GM12878 (cell line): ENCODE measurements around the gene TNRC6B. TPM values are rescaled to one million over a fixed set of nuclear protein-coding genes. Genes with fewer than 3 reads are reported as not detected.

Experiments
- ATAC-seq: fragments of 200-7000 bp; cut with Tn5 transposase; 3 replicates; pipeline ENCODE4 v1.9.1; 2020; ENCODE audit warnings: mild to moderate bottlenecking, moderate library complexity
- BruUV-seq: library from RNA; stranded (reverse); fragments of 400-500 nt; replicated peaks from 2 replicates; lab custom pipeline; 2021; lab: Mats Ljungman, UMichigan
- CTCF ChIA-PET: fragments of 300-600 bp; sonication (Branson Sonifier 250); formaldehyde crosslinking; extraction: SDS; loops from one replicate; lab custom pipeline; 2021; ENCODE audit warnings: inconsistent platforms; lab: Yijun Ruan, JAX
- POLR2A ChIA-PET: fragments of 350-600 bp; formaldehyde crosslinking; extraction: SDS; loops from one replicate; lab custom pipeline; 2021; ENCODE audit warnings: inconsistent platforms; lab: Charles Lee
- RAD21 ChIA-PET: fragments of 300-600 bp; sonication (Branson Sonifier 250); formaldehyde crosslinking; loops from one replicate; lab custom pipeline; 2023; ENCODE audit warnings: antibody characterized with exemption; ENCODE audit not compliant: unreplicated experiment; lab: Charles Lee
- SMC1A ChIA-PET: fragments of 300-600 bp; sonication (Branson Sonifier 250); formaldehyde crosslinking; loops from one replicate; lab custom pipeline; 2023; ENCODE audit not compliant: unreplicated experiment, uncharacterized antibody; lab: Charles Lee
- DNase-seq: peaks from one replicate; pipeline ENCODE4 v3.0.0-alpha.2; 2011; ENCODE audit warnings: low read depth, low spot score
- FAIRE-seq: peaks from 3 replicates; lab custom pipeline; 2011; peaks lifted over from hg19 to GRCh38; lab: Jason Lieb, UNC
- H2AFZ ChIP-seq: 2 replicates; pipeline ENCODE4 v1.6.0; 2011; ENCODE audit warnings: low read depth, low read length, control low read depth; ENCODE audit not compliant: control insufficient read depth
- H3K27ac ChIP-seq: 2 replicates; pipeline ENCODE4 v1.5.1; 2011; ENCODE audit warnings: control low read depth; ENCODE audit not compliant: control insufficient read depth, insufficient read depth
- H3K27me3 ChIP-seq, 2 experiments: replicated peaks in 1 of 2; 2 replicates each; pipeline versions ENCODE4 v1.6.0 to v1.6.1; 2011; ENCODE audit warnings: low read length in 1 of 2; ENCODE audit not compliant: control insufficient read depth in 2 of 2, insufficient read depth in 2 of 2
- H3K36me3 ChIP-seq, 2 experiments: 2 replicates each; pipeline ENCODE4 v1.5.1; 2011; ENCODE audit warnings: low read length in 1 of 2; ENCODE audit not compliant: control insufficient read depth in 2 of 2, insufficient read depth in 2 of 2
- H3K4me1 ChIP-seq: 2 replicates; pipeline ENCODE4 v1.6.1; 2011; ENCODE audit warnings: mild to moderate bottlenecking, low read length, moderate library complexity, mixed read lengths; ENCODE audit not compliant: control insufficient read depth, insufficient read depth
- H3K4me2 ChIP-seq: 2 replicates; pipeline ENCODE4 v1.6.0; 2011; ENCODE audit warnings: control low read depth; ENCODE audit not compliant: control insufficient read depth, insufficient read depth
- H3K4me3 ChIP-seq: fragments of 200-600 bp; sonication (generic); 2 replicates; pipeline ENCODE4 v1.5.1; 2016
- H3K79me2 ChIP-seq: 2 replicates; pipeline ENCODE4 v1.6.0; 2011; ENCODE audit warnings: low read length; ENCODE audit not compliant: control insufficient read depth, insufficient read depth
- H3K9ac ChIP-seq: 2 replicates; pipeline ENCODE4 v1.8.0; 2011; ENCODE audit warnings: low read length, control low read depth, mixed read lengths; ENCODE audit not compliant: control insufficient read depth, insufficient read depth
- H3K9me3 ChIP-seq: replicated peaks from 3 replicates; pipeline ENCODE4 v1.5.1; 2011; ENCODE audit warnings: mild to moderate bottlenecking, low read length; ENCODE audit not compliant: control insufficient read depth, insufficient read depth
- H4K20me1 ChIP-seq: 2 replicates; pipeline ENCODE4 v1.6.0; 2011; ENCODE audit not compliant: control insufficient read depth, insufficient read depth
- ASH2L ChIP-seq: fragments of 300-600, 200-600 bp; sonication (generic); IDR thresholded peaks from 2 replicates; pipeline ENCODE4 v1.6.1; 2017; ENCODE audit warnings: low read depth, mild to moderate bottlenecking, borderline replicate concordance
- ATF7 ChIP-seq: fragments of 450-650 bp; IDR thresholded peaks from 2 replicates; pipeline ENCODE4 v1.6.1; 2016; ENCODE audit warnings: low read depth, mild to moderate bottlenecking
- CTCF ChIP-seq, 3 experiments: IDR thresholded peaks in 2 of 3; conservative IDR thresholded peaks in 1 of 3; 2 replicates each; pipeline ENCODE4 v1.5.1; 2011; ENCODE audit warnings: low read depth in 3 of 3, low read length in 3 of 3, mild to moderate bottlenecking in 3 of 3, control low read depth in 2 of 3, moderate library complexity in 2 of 3, inconsistent platforms in 1 of 3, mixed read lengths in 1 of 3; ENCODE audit not compliant: control insufficient read depth in 2 of 3, insufficient read depth in 1 of 3; ENCODE audit errors: extremely low read depth in 1 of 3
- EGR1 ChIP-seq, 2 experiments: IDR thresholded peaks; 1 replicate in 1 of 2; 2 replicates in 1 of 2; pipeline ENCODE4 v1.6.1; 2011 to 2012; ENCODE audit warnings: low read depth in 2 of 2, low read length in 2 of 2, borderline replicate concordance in 1 of 2, mild to moderate bottlenecking in 1 of 2, moderate library complexity in 1 of 2
- FOXK2 ChIP-seq: fragments of 450-650 bp; IDR thresholded peaks from 2 replicates; pipeline ENCODE4 v1.6.1; 2017; ENCODE audit warnings: mild to moderate bottlenecking, moderate library complexity
- MEF2B ChIP-seq: fragments of 450-650 bp; IDR thresholded peaks from 2 replicates; pipeline ENCODE4 v1.6.1; 2018; ENCODE audit warnings: mild to moderate bottlenecking, moderate library complexity; ENCODE audit not compliant: partially characterized antibody, poor library complexity, severe bottlenecking
- NRF1 ChIP-seq: conservative IDR thresholded peaks from 2 replicates; pipeline ENCODE4 v1.6.1; 2011; ENCODE audit warnings: mild to moderate bottlenecking, low read depth, low read length, improper control_type of control experiment
- POLR2A ChIP-seq: IDR thresholded peaks from 2 replicates; pipeline ENCODE4 v1.6.1; 2011; ENCODE audit warnings: low read depth, mild to moderate bottlenecking, low read length
- POLR2AphosphoS2 ChIP-seq: IDR thresholded peaks from 2 replicates; pipeline ENCODE4 v1.6.1; 2011; ENCODE audit warnings: low read depth, mild to moderate bottlenecking, low read length, improper control_type of control experiment, moderate library complexity
- POU2F2 ChIP-seq: IDR thresholded peaks from 3 replicates; pipeline ENCODE4 v1.6.1; 2011; ENCODE audit warnings: low read depth, mild to moderate bottlenecking, low read length, borderline replicate concordance
- RCOR1 ChIP-seq: conservative IDR thresholded peaks from 2 replicates; pipeline ENCODE4 v1.6.1; 2012; ENCODE audit warnings: low read depth, low read length, improper control_type of control experiment
- SUZ12 ChIP-seq: fragments of 200-600 bp; sonication (generic); IDR thresholded peaks from one replicate; pipeline ENCODE4 v1.6.1; 2018; ENCODE audit warnings: antibody characterized with exemption, mild to moderate bottlenecking; ENCODE audit not compliant: unreplicated experiment
- TBL1XR1 ChIP-seq: IDR thresholded peaks from 2 replicates; pipeline ENCODE4 v1.6.1; 2012; ENCODE audit warnings: low read depth, low read length, improper control_type of control experiment
- ZNF274 ChIP-seq: IDR thresholded peaks from one replicate; pipeline ENCODE4 v1.8.0; 2011; ENCODE audit not compliant: insufficient read length, insufficient read depth
- ZZZ3 ChIP-seq: IDR thresholded peaks from 2 replicates; pipeline ENCODE4 v1.6.1; 2011; ENCODE audit warnings: low read depth; ENCODE audit not compliant: control insufficient read depth, insufficient read length
- WGBS: methylation state at CpG from one replicate; pipeline ENCODE4 v1.1.6; 2016; ENCODE audit warnings: low lambda C conversion rate; ENCODE audit not compliant: insufficient replicate concordance, insufficient coverage; ENCODE audit errors: missing lambda C conversion rate; 5-methylcytosine and 5-hydroxymethylcytosine counted together
- in situ Hi-C: fragments of 300-500 bp; cut with MboI; formaldehyde crosslinking; loops from 9 replicates; pipeline ENCODE4 v1.14.3; 2018; ENCODE audit warnings: mixed read lengths
- intact Hi-C: fragments of 100-400 bp; cut with micrococcal nuclease; formaldehyde crosslinking; loops from one replicate; pipeline ENCODE4 v1.14.2; 2022; ENCODE audit not compliant: unreplicated experiment
- polyA plus RNA-seq, 11 experiments: library from polyadenylated mRNA; depleted of rRNA in 4 of 11; unstranded in 6 of 11; stranded (reverse) in 5 of 11; fragments of >200 nt; fragmentation: Nextera tagmentation in 4 of 11; fragmentation: Illumina TruSeq in 1 of 11; extraction: Ambion mirVana in 4 of 11; extraction: Trizol in 1 of 11; gene quantifications; 1 replicate in 1 of 11; 2 replicates in 10 of 11; pipeline versions ENCODE4 v1.2.1 to v1.2.3, GENCODE V29; 2011 to 2016; ENCODE audit warnings: inconsistent platforms in 2 of 11, missing spikeins in 2 of 11, low read depth in 1 of 11
- total RNA-seq, 4 experiments: library from RNA; depleted of rRNA in 3 of 4; stranded (reverse); fragments of >200 nt in 3 of 4; fragmentation: Illumina TruSeq in 1 of 4; extraction: Trizol in 1 of 4; gene quantifications; 2 replicates each; pipeline versions ENCODE4 v1.2.1 to v1.2.3, GENCODE V29; 2013 to 2021

TNRC6B gene
- total and polyA plus RNA-seq, 10 of the 15 experiments (the other 5 are each of a cell fraction or from before 2014, with no cell fraction given), result 3.6 to 32.8 (median 16.4) TPM

- Histone ChIP-seq H4K20me1 (no peaks in the 10 kb centered on the region), H2AFZ (no peak overlapping the region), H3K9ac (peak overlapping the region; percentile 92), H3K79me2 (peaks cover 41% of the 10 kb centered on the region), H3K27me3 (no peaks in the 10 kb centered on the region), H3K4me1 (0 out of 2 replicates have a peak, but pooled peaks cover 3% of the 10 kb centered on the region), H3K4me2 (peak overlapping the region; percentile 60; the same call in 1 of the 2 replicates), H3K27ac (no peak overlapping the region; the same call in 1 of the 2 replicates), H3K36me3 (peaks cover 0 to 8% of the 10 kb centered on the region in 2 experiments; a peak in 1 of 4 replicates), H3K9me3 (no peaks in the 10 kb centered on the region), H3K4me3 (peak overlapping the region; percentile 81)
- POLR2A ChIA-PET, result interaction anchor here (0.6 to 4.4 kb wide), 8 partner anchors 9 to 825 kb away, joined by 3 to 28 read pairs (median 4); partner anchors contain the start of gene ATF4
- CTCF ChIA-PET, result interaction anchor here (0.6 to 4.6 kb wide), 5 partner anchors 10 to 321 kb away, joined by 3 to 40 read pairs (median 26); no protein-coding TSS in a partner anchor
- BruUV-seq, result no TSS peak
- intact Hi-C loops (loop anchor here (5.0 to 10.0 kb wide), 3 partner anchors 43 to 813 kb away; partner anchors contain the start of gene RPS19BP1), in situ Hi-C loops (loop anchor here (5.0 kb wide), 2 partner anchors 298 to 808 kb away; no protein-coding TSS in a partner anchor)
- TF ChIP-seq POLR2AphosphoS2 (no peak), POU2F2 (no peak), ZNF274 (no peak), MEF2B (no peak), CTCF (IDR thresholded peaks at IDR 0.05 in 2 of 3, conservative IDR thresholded peaks at IDR 0.05 in 1 of 3; ENCODE audit: control insufficient read depth in 2 of 3, extremely low read depth in 1 of 3, insufficient read depth in 1 of 3, low read depth in 3 of 3, low read length in 3 of 3) (no peak), ATF7 (no peak), SUZ12 (no peak), POLR2A (no peak), TBL1XR1 (no peak), NRF1 (no peak), ASH2L (no peak), FOXK2 (no peak), RCOR1 (no peak), EGR1 (IDR thresholded peaks at IDR 0.05; ENCODE audit: borderline replicate concordance in 1 of 2, low read depth in 2 of 2, low read length in 2 of 2) (no peak), ZZZ3 (no peak)
- RAD21 ChIA-PET, result interaction anchor here (0.6 to 4.9 kb wide), 10 partner anchors 9 to 946 kb away, joined by 3 to 40 read pairs (median 4); partner anchors contain the start of gene TAB1
- no peak for DNase-seq
- 12% methylated on average over 6 of the region's 6 CpGs for WGBS
- FAIRE-seq, result no peak
- SMC1A ChIA-PET, result interaction anchor here (0.9 to 5.1 kb wide), 8 partner anchors 10 to 436 kb away, joined by 3 to 40 read pairs (median 4); partner anchors contain the start of gene TNRC6B
- ATAC-seq, result no peak
Measured at GRCh38 chr22:40345271-40345670, 167.5 kb downstream of the TNRC6B start.
